ENCODE results near the gene ERP29.
"Not testable (repeated sequence)": the region's sequence is repeated elsewhere in the genome, so short reads cannot be mapped to it uniquely, and the experiment has no call there.

Gene ERP29

DNA sequence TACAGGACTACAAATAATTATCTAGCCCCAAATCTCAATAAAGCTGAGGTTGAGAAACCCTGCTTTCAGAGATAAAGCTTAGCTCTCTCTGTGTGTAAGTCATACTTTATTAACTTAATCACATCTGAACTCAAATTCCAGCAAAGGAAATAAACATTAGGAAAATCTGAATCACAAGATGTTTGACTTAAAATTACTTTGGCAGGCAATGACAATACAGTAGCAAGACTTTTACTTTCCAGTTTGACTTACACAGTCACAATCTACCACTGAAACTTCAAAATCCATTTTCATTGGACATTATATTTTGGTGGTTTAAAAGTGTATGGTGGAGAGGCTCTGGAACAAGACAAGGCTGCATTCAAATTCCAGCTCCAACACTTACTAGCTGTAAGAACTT, 11.7 kb upstream of the ERP29 start:
- no peak for DNase-seq (ENCODE audit: low spot score)

DNA sequence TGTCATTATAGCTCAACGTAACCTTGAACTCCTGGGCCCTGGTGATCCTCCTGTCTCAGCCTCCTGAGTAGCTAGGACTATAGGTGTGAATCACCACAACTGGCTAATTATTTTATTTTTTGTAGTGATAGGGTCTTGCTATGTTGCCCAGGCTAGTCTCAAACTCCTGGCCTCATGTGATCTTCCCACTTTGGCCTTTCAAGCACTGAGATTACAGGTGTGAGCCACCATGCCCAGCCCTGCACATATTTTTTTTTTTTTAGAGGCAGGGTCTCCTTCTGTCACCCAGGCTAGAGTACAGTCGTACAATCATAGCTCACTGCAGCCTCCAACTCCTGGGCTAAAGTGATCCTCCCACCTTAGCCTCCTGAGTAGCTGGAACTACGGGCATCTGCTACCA, 9.2 kb upstream of the ERP29 start:
- no peak for DNase-seq (ENCODE audit: low spot score)

DNA sequence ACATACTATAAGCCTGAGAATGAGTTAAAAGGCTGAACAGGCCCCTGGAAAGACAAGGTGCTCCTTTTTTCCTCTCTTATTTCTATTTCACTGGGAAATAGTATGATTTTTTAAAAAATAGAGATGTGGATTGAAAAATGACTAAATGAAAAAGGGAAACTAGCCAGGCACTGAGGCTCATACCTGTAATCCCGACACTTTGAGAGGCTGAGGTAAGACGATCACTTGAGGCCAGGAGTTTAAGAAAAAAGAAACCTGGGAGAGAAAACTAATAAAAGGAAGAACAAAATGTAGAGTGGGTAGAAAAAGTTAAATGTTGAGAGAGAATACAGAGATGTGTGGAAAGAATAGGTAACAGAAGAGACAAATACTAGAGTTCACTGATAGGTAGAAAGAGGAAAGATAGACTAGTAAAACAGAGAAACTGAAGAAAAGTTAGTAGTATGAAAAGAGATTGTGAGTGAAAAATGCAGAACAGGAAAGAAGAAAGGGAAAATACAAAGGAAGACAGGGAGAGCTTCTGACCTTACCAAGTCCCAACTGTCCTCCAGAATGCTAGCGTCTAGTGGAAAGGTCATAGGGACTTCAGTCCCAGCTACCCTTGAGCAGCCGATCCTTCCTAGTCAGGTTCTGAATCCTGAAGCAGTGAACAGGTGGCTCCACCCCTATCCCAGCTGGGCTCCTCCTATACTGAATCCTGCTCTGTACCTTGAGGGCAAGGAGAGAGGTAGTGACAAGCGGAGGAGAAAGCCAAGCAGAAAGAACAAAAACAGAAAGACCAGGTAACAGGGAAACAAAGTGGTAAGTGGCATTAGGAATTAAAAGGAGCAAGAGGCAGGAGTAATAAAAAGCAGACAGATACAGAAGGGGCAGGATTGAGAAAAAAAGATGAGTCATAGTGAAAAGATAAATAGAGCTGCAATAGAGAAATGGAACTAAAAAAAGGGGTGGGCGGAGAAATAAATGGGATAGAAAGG, 7.5 kb upstream of the ERP29 start:
- no peak for DNase-seq (ENCODE audit: low spot score)

DNA sequence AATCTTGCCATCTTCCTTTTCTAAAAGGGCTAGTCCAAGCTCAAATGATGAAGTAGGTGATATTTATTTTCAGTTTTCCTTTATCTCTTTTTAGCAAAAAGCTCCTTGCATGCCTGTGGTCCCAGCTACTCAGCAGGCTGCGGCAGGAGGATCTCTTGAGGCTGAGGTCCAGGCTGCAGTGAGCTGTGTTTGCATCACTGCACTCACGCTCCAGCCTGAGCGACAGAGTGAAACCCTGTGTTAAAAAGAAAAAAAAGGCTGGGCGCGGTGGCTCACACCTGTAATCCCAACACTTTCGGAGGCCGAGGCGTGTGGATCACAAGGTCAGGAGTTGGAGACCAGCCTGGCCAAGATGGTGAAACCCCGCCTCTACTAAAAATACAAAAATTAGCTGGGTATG, 5.3 kb upstream of the ERP29 start:
- no peak for DNase-seq (ENCODE audit: low spot score)

DNA sequence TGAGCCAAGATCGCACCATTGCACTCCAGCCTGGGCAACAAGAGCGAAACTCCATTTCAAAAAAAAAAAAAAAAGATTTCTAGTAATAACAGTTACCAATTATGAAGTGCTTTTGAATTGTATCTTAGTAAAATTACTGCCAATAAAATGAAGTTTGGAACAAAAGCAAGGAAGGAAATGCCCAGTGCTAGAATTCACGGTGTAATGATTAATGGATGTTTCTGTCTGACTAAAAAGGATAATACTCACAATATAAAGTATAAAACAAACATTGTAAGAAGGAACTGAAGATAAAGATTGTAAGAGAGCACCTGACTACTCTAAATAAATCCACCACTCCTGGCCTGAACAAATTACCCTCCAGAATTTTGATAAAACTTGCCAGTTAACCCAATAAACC, 4.3 kb upstream of the ERP29 start:
- no peak for DNase-seq (ENCODE audit: low spot score)

DNA sequence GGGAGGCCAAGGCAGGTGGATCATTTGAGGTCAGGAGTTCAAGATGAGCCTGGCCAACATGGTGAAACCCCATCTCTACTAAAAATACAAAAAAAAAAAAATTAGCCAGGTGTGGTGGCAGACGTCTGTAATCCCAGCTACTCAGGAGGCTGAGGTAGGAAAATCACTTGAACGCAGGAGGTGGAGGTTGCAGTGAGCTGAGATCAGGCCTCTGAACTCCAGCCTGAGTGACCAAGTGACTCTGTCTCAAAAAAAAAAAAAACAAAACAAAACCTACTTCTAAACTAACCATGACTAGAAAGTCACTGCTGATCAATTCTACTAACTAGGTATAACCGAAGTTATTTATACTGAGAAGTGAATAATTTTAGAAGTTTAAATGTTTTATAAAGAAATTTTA, 3.6 kb upstream of the ERP29 start:
- not testable (repeated sequence) for DNase-seq (ENCODE audit: low spot score)

DNA sequence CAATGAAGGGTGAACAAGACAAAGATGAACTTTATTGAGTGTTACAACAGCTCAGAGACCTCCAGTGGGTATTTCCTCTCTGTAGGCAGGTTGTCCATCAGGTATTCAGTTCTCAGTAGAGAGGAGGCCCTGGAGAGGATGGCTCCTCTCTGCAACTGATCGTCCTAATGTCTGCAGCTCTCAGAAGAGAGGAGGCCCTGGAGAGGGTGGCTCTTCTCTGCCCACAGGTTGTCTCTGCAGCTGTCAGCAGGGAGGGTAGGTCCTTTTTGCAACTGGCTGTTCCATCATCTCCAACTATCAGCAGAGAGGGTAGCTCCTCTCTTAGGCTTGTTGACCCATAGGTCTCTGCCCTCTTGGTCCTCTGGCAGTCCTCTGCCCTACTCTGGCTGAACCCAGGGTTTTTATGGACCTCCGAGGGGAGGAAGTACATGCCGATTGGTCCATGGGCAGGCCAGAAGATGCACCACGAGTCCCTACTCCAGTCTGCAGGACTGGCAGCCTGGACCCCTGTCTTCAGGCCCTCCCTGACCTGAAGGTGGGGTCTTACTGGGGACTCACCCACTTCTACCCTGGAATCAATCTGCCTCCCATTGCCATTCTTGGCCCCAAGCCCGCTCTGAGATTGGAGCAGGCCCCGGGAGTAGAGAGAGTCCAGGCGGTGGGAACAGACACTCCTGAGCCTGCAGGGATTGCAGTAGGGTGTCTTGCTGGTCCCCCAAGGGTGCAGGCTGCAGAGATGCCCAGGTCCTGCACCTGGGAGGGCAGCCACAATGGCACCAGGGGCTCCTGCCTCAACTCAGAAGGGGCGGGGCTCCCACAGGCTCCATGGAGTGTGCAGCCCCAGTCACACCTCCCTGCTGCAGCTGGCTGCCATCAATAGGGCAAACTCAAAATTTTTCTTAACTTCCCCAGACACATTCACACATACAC, 2.5 kb upstream of the ERP29 start:
- DNase-seq (ENCODE audit: low spot score), result no peak

DNA sequence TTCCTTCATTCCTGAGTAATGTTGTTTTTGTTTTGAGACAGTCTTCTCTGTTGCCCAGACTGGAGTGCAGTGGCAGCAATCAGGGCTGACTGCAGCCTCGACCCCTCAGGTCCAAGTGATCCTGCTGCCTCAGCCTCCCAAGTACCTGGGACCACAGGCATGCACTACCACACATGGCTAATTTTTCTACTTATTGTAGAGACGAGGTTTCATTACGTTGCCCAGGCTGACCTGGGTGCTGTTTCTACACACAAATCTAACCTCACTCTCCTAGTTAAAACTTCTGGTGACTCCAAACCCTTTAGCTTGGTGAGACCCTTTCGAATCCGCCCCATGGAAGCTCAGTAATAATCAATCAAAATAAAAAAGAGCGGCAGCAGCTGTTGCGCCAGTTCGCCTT, 1.5 kb upstream of the ERP29 start:
- no peak for DNase-seq (ENCODE audit: low spot score)

DNA sequence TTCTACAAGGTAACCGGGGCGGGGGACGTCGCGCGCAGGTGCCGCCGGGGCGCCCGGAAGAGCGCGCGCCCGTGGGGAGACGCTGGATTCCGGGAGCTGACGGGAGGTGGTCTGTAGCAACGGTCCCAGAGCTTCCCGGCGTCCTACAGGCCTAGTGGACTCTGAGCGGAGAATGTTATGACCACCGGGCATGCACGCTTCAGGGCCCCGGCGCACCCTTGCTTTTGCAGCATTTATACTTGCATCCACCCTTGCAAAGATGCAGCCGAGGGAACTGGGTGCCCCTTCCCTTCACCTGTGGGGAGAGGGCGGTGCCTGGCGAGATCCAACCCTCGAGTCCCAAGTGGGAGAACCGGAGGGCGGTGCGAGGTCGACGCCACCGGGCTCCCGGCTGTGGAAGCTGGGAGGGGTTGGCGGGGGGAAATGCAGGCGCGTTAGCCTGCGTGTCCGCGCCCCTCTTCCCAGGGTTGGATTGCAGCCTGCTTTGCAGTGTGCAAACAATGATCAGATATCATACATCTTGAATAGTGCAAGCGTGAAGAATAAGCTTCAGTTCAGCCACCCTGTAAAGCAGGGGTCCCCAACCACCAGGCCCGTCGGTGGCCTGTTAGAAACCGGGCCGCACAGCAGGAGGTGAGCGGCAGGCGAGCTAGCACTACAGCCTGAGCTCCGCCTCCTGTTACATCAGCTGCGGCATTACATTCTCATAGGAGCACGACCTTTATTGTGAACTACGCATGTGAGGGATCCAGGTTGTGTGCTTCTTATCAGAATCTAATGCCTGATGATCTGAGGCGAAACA, 576 bp downstream of the ERP29 start:
- DNase-seq (ENCODE audit: low spot score), result peak; percentile 75

DNA sequence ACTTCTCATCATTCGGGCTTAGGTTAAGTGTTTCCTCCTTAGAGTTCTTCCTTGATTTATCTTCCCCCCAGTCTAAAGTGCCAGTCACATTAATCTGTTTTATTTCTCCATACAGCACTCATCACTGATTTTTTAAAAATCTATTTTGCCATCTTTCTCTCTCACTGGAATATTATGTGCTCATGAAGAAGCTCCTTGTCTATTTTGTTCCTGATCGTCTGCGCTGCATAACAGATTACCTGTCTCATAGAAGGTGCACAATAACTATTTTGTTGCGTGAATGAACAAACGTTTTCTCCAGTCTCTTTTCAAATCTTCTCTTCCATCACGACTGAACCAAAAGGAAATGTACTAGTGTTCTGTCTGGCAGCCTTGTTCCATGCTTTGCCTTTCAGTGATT, 2.7 kb downstream of the ERP29 start:
- no peak for DNase-seq (ENCODE audit: low spot score)

DNA sequence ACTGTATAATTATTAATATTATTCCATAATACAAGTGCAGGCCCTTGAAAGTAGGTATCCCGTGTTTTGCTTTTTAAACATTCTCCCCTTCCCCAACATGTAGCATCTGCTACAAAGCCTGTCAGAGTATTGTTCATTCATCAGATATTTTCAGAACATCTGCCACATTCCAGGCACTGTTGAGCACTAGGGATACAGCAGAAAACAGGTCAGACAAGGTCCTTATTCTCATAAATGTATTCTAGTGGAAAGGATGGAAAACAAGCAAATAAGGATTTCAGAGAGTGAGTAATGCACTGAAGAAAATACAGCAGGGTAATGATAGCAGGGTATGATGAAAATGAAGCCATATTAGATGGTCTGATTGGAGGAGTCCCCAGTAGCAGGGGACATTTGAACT, 3.8 kb downstream of the ERP29 start:
- no peak for DNase-seq (ENCODE audit: low spot score)

DNA sequence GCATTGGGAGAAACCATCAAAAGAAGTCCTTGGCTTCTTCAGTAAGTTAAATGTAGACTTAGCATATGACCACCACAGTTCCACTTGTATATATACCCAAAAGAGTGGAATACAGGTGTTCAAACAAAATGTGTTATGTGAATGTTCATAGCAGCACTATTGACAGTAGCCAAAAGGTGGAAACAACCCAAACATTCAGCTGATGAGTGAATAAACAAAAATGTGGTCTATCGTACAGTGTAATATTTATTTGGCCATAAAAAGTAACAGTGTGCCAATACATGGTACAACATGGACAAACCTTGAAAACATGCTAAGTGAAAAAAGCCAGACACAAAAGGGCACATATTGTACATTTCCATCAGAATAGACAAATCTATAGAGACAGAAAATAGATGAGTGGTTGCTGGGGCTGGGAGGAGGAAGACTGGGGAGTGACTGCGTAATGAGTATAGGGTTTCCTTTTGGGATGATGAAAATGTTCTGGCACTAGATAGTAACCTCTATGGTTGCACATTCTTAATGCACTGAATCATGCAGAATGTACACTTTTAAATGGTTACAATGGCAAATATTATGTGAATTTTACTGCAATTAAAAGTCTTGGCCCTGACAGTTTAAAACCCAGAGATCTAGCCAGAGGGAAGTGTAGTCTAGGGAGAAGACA, 5.5 kb downstream of the ERP29 start:
- no peak for DNase-seq (ENCODE audit: low spot score)

DNA sequence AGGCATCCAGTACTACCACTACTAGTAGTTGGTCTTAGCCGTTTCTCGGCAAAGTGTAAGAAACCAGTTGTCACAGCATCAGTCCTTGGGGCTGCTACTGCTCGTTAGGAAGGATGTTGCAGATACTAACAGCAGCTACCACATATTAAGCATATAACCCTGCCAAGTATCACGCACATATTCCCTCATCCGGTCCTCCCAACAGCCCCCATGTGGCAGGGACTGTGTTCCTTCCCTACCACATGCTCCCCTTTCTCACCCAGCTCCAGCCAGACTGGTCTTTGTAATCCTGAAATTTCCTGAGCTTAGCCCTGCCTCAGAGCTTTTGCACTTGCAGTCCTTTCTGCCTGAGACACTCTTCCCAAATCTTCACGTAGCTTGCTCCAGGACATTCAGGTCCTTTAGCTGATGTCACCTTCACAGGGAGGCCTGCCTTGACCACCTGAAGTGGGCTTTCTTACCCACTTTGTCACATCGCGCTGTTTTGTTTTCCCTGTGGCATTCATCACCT, 7.8 kb downstream of the ERP29 start:
- no peak for DNase-seq (ENCODE audit: low spot score)

DNA sequence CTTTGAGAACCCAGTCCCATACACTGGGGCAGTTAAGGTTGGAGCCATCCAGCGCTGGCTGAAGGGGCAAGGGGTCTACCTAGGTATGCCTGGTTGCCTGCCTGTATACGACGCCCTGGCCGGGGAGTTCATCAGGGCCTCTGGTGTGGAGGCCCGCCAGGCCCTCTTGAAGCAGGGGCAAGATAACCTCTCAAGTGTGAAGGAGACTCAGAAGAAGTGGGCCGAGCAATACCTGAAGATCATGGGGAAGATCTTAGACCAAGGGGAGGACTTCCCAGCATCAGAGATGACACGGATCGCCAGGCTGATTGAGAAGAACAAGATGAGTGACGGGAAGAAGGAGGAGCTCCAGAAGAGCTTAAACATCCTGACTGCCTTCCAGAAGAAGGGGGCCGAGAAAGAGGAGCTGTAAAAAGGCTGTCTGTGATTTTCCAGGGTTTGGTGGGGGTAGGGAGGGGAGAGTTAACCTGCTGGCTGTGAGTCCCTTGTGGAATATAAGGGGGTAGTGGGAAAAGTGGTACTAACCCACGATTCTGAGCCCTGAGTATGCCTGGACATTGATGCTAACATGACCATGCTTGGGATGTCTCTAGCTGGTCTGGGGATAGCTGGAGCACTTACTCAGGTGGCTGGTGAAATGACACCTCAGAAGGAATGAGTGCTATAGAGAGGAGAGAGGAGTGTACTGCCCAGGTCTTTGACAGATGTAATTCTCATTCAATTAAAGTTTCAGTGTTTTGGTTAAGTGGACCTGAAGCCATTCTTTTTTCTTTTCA, 9.2 kb downstream of the ERP29 start:
- no peak for DNase-seq (ENCODE audit: low spot score)

DNA sequence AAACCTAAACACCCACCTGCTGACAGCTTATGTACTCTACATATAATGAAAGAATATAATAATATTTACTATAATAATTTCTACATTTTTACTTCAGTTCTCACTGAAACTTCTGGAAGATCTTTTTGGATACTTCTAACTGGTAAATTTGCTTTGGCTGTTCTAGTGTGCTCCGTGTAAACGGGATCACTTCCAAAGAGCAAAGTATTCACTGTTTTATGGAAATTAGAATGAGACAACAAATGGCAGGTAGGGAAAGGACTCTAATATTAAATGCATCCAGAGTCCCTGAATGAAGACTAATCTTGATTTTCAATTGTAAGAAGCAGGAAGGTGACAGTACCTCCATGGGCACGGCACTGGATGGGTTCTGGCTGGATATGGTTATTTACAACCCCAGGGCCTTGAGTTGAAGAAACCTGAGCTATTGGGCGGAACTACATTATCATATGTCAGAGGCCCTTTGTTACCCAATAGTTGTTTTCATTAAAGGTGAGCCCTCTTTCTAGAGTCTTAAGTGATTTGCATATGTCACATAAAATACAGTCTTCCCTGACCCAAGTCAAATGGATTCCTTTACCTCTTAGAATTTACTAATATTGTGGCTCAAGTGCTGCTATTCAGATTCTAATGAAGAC, 10.7 kb downstream of the ERP29 start:
- DNase-seq (ENCODE audit: low spot score), result no peak

DNA sequence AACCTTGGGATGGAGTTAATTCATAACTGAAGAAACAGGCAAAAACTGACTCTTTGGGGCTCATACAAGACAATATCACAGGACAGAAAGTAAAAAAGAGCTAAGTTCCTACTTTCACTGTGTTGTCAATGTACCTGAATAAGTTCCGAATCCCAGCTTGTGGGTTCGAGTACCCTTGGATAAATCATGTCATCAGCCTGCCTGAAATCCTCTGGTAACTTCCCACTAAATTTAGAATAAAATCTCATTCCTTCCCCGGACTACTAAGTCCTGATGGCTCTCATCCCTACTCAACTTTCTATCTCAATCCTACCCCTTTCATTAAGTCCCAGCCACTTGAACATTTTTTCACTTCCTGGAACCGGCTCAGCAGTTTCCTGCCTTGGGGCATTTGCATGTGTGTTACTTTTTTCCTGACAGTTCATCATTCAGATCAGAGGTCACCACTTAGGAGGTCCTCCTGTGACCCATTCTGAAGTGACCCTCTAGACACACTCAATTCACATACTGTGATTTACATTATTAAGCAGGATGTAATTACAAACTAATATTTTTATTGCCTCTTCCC, 12.7 kb downstream of the ERP29 start:
- DNase-seq (ENCODE audit: low spot score), result no peak

DNA sequence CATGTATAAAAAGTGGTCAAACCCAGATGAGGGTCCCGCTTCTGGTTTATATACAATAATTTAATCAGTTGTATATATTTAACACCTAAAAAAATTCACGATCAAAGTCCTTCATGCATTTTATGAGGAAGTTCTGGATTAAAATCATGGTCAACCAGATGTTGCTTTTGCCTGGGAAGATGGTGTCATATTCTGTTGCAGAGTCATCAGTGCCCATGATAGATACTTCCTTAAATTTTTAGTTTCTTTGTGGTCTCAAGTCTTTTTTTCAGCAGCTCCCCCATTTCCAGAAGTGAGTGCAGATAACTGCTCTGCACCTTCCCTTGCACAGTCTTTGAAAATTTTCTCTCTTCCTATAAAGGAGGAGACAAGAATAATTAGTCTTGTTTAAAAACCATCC, 16.1 kb downstream of the ERP29 start:
- no peak for DNase-seq (ENCODE audit: low spot score)

DNA sequence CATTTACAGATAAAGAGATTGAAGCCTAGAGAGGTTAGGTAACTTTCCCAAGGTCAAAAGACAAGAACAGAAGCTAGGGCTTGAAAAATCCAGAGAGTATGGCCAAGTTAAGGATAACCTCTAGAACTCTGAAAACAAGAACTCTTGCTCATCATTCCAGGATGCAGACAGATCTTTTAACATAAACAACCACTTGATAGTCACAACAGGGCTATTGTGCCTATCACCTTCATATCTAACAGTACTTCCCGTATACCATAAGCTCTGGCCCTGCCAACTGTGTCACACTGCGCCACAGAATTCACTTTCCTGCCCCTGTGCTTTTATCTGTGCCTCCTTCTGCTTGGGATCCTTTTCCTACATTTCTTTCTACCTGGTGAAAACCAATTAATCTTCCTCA, 18.2 kb downstream of the ERP29 start:
- DNase-seq (ENCODE audit: low spot score), result no peak

DNA sequence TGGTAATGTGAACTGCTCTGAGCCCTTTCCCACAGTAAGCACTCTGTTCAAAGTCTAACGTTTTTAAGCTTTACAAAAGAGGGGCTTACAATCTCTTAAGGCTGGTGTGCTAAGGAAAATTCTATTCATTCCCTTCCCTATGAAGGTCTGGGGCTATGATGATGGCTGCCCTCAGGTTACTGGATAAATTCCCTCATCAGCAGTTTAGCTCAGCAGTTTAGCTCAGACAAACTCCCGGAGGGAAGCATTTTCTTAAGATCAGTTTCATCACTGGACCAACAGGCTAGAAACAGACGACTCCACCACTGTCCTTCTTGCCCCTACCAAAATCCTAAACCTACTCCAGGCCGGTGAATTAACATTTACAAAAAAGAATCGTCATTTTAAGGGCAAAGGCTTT, 19.1 kb downstream of the ERP29 start:
- no peak for DNase-seq (ENCODE audit: low spot score)
